ENCODE data around the gene RUNX1. TPM values are rescaled to one million over a fixed set of nuclear protein-coding genes. Genes with fewer than 3 reads are reported as not detected.
A peak's percentile ranks its signal among the peaks of the same experiment; 100 is the strongest.

Gene RUNX1
- total and polyA plus RNA-seq, 10 of the 15 experiments (the other 5 are each of a cell fraction or from before 2014, with no cell fraction given), result 0.90 to 15.2 (median 4.1) TPM

GRCh38 chr21:34942911-34943310 lies 106.2 kb downstream of the RUNX1 start:
- 51% methylated on average over 7 of the region's 7 CpGs for WGBS (ENCODE audit: insufficient coverage, insufficient replicate concordance, low lambda C conversion rate, missing lambda C conversion rate)
- peaks cover 3% of the 10 kb centered on the region for H3K4me1 ChIP-seq (ENCODE audit: control insufficient read depth, insufficient read depth, low read length)
- FAIRE-seq, result no peak
- no peak for TF ChIP-seq MEF2B (IDR thresholded peaks at IDR 0.05; ENCODE audit: partially characterized antibody, poor library complexity, severe bottlenecking)
- peak; percentile 39; the same call in 1 of the 2 replicates for TF ChIP-seq NFIC (IDR thresholded peaks at IDR 0.05; ENCODE audit: low read depth, low read length)
- TF ChIP-seq IRF3 (IDR thresholded peaks at IDR 0.05), result no peak
- no peak for TF ChIP-seq TCF3 (IDR thresholded peaks at IDR 0.05; ENCODE audit: borderline replicate concordance, insufficient read depth, low read depth, low read length)
- no peak for TF ChIP-seq SMAD5 (IDR thresholded peaks at IDR 0.05; ENCODE audit: low read depth)
- no peak for TF ChIP-seq PBX3 (IDR thresholded peaks at IDR 0.05; ENCODE audit: insufficient replicate concordance, low read depth, low read length)
- TF ChIP-seq ZNF207 (IDR thresholded peaks at IDR 0.05; ENCODE audit: borderline replicate concordance), result no peak
- no peak for TF ChIP-seq NR2C2 (IDR thresholded peaks at IDR 0.05; ENCODE audit: borderline replicate concordance, control insufficient read depth, insufficient read length, low read depth)
- peak; percentile 50; the same call in 1 of the 2 replicates for TF ChIP-seq JUNB (IDR thresholded peaks at IDR 0.05)
- TF ChIP-seq CREM (IDR thresholded peaks at IDR 0.05; ENCODE audit: low read depth), result no peak
- no peak for TF ChIP-seq RELB (IDR thresholded peaks at IDR 0.05; ENCODE audit: low read depth)
- TF ChIP-seq SIX5 (IDR thresholded peaks at IDR 0.05; ENCODE audit: low read depth, low read length, severe bottlenecking), result no peak
- TF ChIP-seq GABPA (IDR thresholded peaks at IDR 0.05; ENCODE audit: low read depth), result no peak
- no peak for TF ChIP-seq E2F8 (IDR thresholded peaks at IDR 0.05; ENCODE audit: low read depth, partially characterized antibody)
- TF ChIP-seq POU2F2 (IDR thresholded peaks at IDR 0.05; ENCODE audit: borderline replicate concordance, low read depth, low read length), result no peak
- TF ChIP-seq HDAC6 (IDR thresholded peaks at IDR 0.05; ENCODE audit: unreplicated experiment), result no peak
- TF ChIP-seq TBL1XR1 (IDR thresholded peaks at IDR 0.05; ENCODE audit: low read depth, low read length), result no peak
- TF ChIP-seq ZNF622 (IDR thresholded peaks at IDR 0.05), result no peak
- TF ChIP-seq SPI1 (IDR thresholded peaks at IDR 0.05; ENCODE audit: borderline replicate concordance, insufficient read depth, low read depth, low read length), result no peak; the same call in 1 of the 2 replicates
- TF ChIP-seq MTA3 (IDR thresholded peaks at IDR 0.05; ENCODE audit: borderline replicate concordance, low read length), result no peak

More at GRCh38 chr21:34942911-34943310, 106.2 kb downstream of the RUNX1 start:
- Histone ChIP-seq H2AFZ (ENCODE audit: control insufficient read depth, low read depth, low read length) (no peak overlapping the region), H3K9ac (ENCODE audit: control insufficient read depth, insufficient read depth, low read length) (no peak overlapping the region), H3K36me3 (ENCODE audit: control insufficient read depth in 2 of 2, insufficient read depth in 2 of 2, low read length in 1 of 2) (no peaks in the 10 kb centered on the region), H3K27ac (ENCODE audit: control insufficient read depth, insufficient read depth) (no peak overlapping the region), H3K27me3 (replicated peaks in 1 of 2; ENCODE audit: control insufficient read depth in 2 of 2, insufficient read depth in 2 of 2, low read length in 1 of 2) (peaks cover 0 to 6% of the 10 kb centered on the region in 2 experiments; a peak in 1 of 4 replicates), H3K9me3 (replicated peaks; ENCODE audit: control insufficient read depth, insufficient read depth, low read length) (no peaks in the 10 kb centered on the region; the same call in 2 of the 3 replicates), H3K79me2 (ENCODE audit: control insufficient read depth, insufficient read depth, low read length) (no peaks in the 10 kb centered on the region), H3K4me2 (ENCODE audit: control insufficient read depth, insufficient read depth) (no peak overlapping the region), H4K20me1 (ENCODE audit: control insufficient read depth, insufficient read depth) (no peaks in the 10 kb centered on the region), H3K4me3 (no peak overlapping the region)
- POLR2A ChIA-PET, result no interaction called here
- ATAC-seq (no peak), DNase-seq (ENCODE audit: low read depth, low spot score) (no peak)
- RAD21 ChIA-PET (ENCODE audit: unreplicated experiment), result no interaction called here
- BruUV-seq (replicated peaks), result no TSS peak
- CTCF ChIA-PET, result no interaction called here
- SMC1A ChIA-PET (ENCODE audit: uncharacterized antibody, unreplicated experiment), result no interaction called here
- in situ Hi-C loops (cut with MboI) (no loop called here), intact Hi-C loops (cut with micrococcal nuclease; ENCODE audit: unreplicated experiment) (no loop called here)

Measured in GM12878 (cell line).